Neural cell (in vitro differentiated cells): ENCODE data around the gene KDM3B. TPM values are rescaled to one million over a fixed set of nuclear protein-coding genes. Genes with fewer than 3 reads are reported as not detected.

Experiments used
- H2AFZ ChIP-seq: fragments of 200-600, 300-800 bp; sonication (generic), shearing (Covaris generic); 2 replicates; pipeline ENCODE4 v1.6.0; 2014; ENCODE audit warnings: low read depth, mild to moderate bottlenecking, antibody characterized with exemption, low read length, moderate library complexity
- H3F3A ChIP-seq: fragments of 200-600 bp; shearing (Covaris generic); 2 replicates; pipeline ENCODE4 v1.6.1; 2016; ENCODE audit warnings: mild to moderate bottlenecking, moderate library complexity, mixed read lengths, antibody characterized with exemption, low read length; ENCODE audit not compliant: insufficient read depth, poor library complexity, severe bottlenecking
- H3K27ac ChIP-seq: fragments of 200-600, 300-800 bp; sonication (generic), shearing (Covaris generic); 2 replicates; pipeline ENCODE4 v1.5.1; 2014; ENCODE audit warnings: mild to moderate bottlenecking, low read length, moderate library complexity
- H3K27me3 ChIP-seq: fragments of 300-800, 200-600 bp; sonication (generic), shearing (Covaris generic); 2 replicates; pipeline ENCODE4 v1.6.0; 2014; ENCODE audit warnings: mild to moderate bottlenecking, low read depth, low read length, moderate library complexity; ENCODE audit not compliant: insufficient read depth
- H3K36me3 ChIP-seq: fragments of 300-800, 200-600 bp; sonication (generic), shearing (Covaris generic); 2 replicates; pipeline ENCODE4 v1.5.1; 2014; ENCODE audit warnings: mild to moderate bottlenecking, antibody characterized with exemption, low read length, moderate library complexity; ENCODE audit not compliant: insufficient read depth
- H3K4me2 ChIP-seq: fragments of 300-800, 200-600 bp; sonication (generic), shearing (Covaris generic); 2 replicates; pipeline ENCODE4 v1.6.0; 2014; ENCODE audit warnings: mild to moderate bottlenecking, low read length
- H3K4me3 ChIP-seq: fragments of 300-800, 200-600 bp; sonication (generic), shearing (Covaris generic); 2 replicates; pipeline ENCODE4 v1.5.1; 2014; ENCODE audit warnings: mild to moderate bottlenecking, low read length, moderate library complexity
- H3K79me2 ChIP-seq: fragments of 200-600 bp; shearing (Covaris generic); replicated peaks from 2 replicates; pipeline ENCODE4 v1.6.0; 2014; ENCODE audit warnings: mild to moderate bottlenecking, low read length, moderate library complexity; ENCODE audit not compliant: insufficient read depth
- H3K9ac ChIP-seq: fragments of 300-800, 200-600 bp; sonication (generic), shearing (Covaris generic); 2 replicates; pipeline ENCODE4 v1.6.1; 2016; ENCODE audit warnings: mild to moderate bottlenecking, low read length, mixed read lengths
- H3K9me2 ChIP-seq: fragments of 200-600 bp; shearing (Covaris generic); 2 replicates; pipeline ENCODE4 v1.6.1; 2016; ENCODE audit warnings: mild to moderate bottlenecking, low read length, mixed read lengths; ENCODE audit not compliant: insufficient read depth
- H3K9me3 ChIP-seq: fragments of 200-600, 300-800 bp; sonication (generic), shearing (Covaris generic); 2 replicates; pipeline ENCODE4 v1.6.1; 2016; ENCODE audit warnings: mild to moderate bottlenecking, mixed run types, low read length, moderate library complexity, mixed read lengths
- H4K20me1 ChIP-seq: fragments of 200-600 bp; shearing (Covaris generic); 2 replicates; pipeline ENCODE4 v1.6.1; 2016; ENCODE audit warnings: mild to moderate bottlenecking, mixed run types; ENCODE audit not compliant: insufficient read depth
- EP300 ChIP-seq: fragments of 450-650 bp; conservative IDR thresholded peaks from 2 replicates; pipeline ENCODE4 v1.6.1; 2014; ENCODE audit warnings: antibody characterized with exemption, mild to moderate bottlenecking, moderate library complexity; ENCODE audit not compliant: poor library complexity, severe bottlenecking
- EZH2 ChIP-seq: fragments of 200-600, 300-800 bp; shearing (Covaris generic), sonication (generic); IDR thresholded peaks from 2 replicates; pipeline ENCODE4 v1.6.1; 2014; ENCODE audit warnings: antibody characterized with exemption, low read length, borderline replicate concordance, mild to moderate bottlenecking; ENCODE audit not compliant: insufficient read depth, poor library complexity, severe bottlenecking
- MXI1 ChIP-seq: fragments of 450-650 bp; conservative IDR thresholded peaks from 2 replicates; pipeline ENCODE4 v1.6.1; 2014; ENCODE audit warnings: antibody characterized with exemption, mild to moderate bottlenecking; ENCODE audit not compliant: poor library complexity, severe bottlenecking
- POLR2AphosphoS5 ChIP-seq: IDR thresholded peaks from 2 replicates; pipeline ENCODE4 v1.6.1; 2012
- RAD21 ChIP-seq: fragments of 450-650 bp; conservative IDR thresholded peaks from 2 replicates; pipeline ENCODE4 v1.6.1; 2014; ENCODE audit warnings: antibody characterized with exemption, mild to moderate bottlenecking, moderate library complexity
- SMC3 ChIP-seq: fragments of 450-650 bp; conservative IDR thresholded peaks from 2 replicates; pipeline ENCODE4 v1.6.1; 2014; ENCODE audit warnings: antibody characterized with exemption, mild to moderate bottlenecking, moderate library complexity; ENCODE audit not compliant: poor library complexity
- TAF1 ChIP-seq: IDR thresholded peaks from 2 replicates; pipeline ENCODE4 v1.6.1; 2012; ENCODE audit warnings: low read depth
- polyA plus RNA-seq: library from polyadenylated mRNA; depleted of rRNA; stranded (reverse); fragments of >200 nt; gene quantifications from 2 replicates; pipeline ENCODE4 v1.2.3, GENCODE V29; 2014
- TF ChIP-seq, protein P1 (sequence below): fragments of 450-650 bp; IDR thresholded peaks from 2 replicates; pipeline ENCODE4 v1.5.1; 2014; ENCODE audit warnings: antibody characterized with exemption, mild to moderate bottlenecking, moderate library complexity; ENCODE audit not compliant: poor library complexity, severe bottlenecking
- TF ChIP-seq, protein P2 (sequence below): IDR thresholded peaks from 2 replicates; pipeline ENCODE4 v1.6.1; 2012; ENCODE audit warnings: borderline replicate concordance

The KDM3B gene
- polyA plus RNA-seq, 1 donor from 2014 or later, result 58.7 TPM

DNA sequence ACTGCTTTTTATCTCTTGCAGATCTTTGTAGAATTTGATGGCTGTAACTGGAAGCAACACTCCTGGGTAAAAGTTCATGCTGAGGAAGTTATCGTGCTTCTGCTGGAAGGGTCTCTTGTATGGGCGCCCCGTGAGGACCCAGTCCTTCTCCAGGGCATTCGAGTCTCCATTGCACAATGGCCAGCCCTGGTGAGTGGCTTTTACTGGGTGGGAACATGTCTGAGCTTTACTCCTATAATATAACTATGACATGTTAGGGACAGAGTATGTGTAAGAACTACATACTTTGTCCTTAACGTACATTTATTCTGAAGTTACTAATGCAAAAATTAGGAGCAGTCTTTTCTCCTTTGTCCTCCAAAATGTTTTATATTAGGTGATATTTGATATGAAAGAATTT, 20.2 kb downstream of the KDM3B start:
- H3K9ac ChIP-seq, result no peak overlapping the region
- H3K4me3 ChIP-seq, result no peak overlapping the region
- H3K36me3 ChIP-seq, result peaks cover 7% of the 10 kb centered on the region
- H2AFZ ChIP-seq, result no peak overlapping the region
- peaks cover 35% of the 10 kb centered on the region for H3K79me2 ChIP-seq
- H3K4me2 ChIP-seq, result no peak overlapping the region
- H3F3A ChIP-seq, result no peaks in the 10 kb centered on the region
- no peak overlapping the region for H3K27ac ChIP-seq
- no peak for TF ChIP-seq EZH2
- TF ChIP-seq SMC3, result no peak
- no peak for TF ChIP-seq TAF1
- TF ChIP-seq RAD21, result no peak
- TF ChIP-seq, protein P1, sequence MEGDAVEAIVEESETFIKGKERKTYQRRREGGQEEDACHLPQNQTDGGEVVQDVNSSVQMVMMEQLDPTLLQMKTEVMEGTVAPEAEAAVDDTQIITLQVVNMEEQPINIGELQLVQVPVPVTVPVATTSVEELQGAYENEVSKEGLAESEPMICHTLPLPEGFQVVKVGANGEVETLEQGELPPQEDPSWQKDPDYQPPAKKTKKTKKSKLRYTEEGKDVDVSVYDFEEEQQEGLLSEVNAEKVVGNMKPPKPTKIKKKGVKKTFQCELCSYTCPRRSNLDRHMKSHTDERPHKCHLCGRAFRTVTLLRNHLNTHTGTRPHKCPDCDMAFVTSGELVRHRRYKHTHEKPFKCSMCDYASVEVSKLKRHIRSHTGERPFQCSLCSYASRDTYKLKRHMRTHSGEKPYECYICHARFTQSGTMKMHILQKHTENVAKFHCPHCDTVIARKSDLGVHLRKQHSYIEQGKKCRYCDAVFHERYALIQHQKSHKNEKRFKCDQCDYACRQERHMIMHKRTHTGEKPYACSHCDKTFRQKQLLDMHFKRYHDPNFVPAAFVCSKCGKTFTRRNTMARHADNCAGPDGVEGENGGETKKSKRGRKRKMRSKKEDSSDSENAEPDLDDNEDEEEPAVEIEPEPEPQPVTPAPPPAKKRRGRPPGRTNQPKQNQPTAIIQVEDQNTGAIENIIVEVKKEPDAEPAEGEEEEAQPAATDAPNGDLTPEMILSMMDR, result no peak
- no peak for TF ChIP-seq EP300
- no peak for TF ChIP-seq POLR2AphosphoS5
- TF ChIP-seq, protein P2, sequence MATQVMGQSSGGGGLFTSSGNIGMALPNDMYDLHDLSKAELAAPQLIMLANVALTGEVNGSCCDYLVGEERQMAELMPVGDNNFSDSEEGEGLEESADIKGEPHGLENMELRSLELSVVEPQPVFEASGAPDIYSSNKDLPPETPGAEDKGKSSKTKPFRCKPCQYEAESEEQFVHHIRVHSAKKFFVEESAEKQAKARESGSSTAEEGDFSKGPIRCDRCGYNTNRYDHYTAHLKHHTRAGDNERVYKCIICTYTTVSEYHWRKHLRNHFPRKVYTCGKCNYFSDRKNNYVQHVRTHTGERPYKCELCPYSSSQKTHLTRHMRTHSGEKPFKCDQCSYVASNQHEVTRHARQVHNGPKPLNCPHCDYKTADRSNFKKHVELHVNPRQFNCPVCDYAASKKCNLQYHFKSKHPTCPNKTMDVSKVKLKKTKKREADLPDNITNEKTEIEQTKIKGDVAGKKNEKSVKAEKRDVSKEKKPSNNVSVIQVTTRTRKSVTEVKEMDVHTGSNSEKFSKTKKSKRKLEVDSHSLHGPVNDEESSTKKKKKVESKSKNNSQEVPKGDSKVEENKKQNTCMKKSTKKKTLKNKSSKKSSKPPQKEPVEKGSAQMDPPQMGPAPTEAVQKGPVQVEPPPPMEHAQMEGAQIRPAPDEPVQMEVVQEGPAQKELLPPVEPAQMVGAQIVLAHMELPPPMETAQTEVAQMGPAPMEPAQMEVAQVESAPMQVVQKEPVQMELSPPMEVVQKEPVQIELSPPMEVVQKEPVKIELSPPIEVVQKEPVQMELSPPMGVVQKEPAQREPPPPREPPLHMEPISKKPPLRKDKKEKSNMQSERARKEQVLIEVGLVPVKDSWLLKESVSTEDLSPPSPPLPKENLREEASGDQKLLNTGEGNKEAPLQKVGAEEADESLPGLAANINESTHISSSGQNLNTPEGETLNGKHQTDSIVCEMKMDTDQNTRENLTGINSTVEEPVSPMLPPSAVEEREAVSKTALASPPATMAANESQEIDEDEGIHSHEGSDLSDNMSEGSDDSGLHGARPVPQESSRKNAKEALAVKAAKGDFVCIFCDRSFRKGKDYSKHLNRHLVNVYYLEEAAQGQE, result no peak
- TF ChIP-seq MXI1, result no peak
- H3K9me3 ChIP-seq, result no peaks in the 10 kb centered on the region
- H4K20me1 ChIP-seq, result no peaks in the 10 kb centered on the region
- no peaks in the 10 kb centered on the region for H3K27me3 ChIP-seq
- no peaks in the 10 kb centered on the region for H3K9me2 ChIP-seq

GRCh38 chr5:138382347-138382746, 29.9 kb downstream of the KDM3B start:
- Histone ChIP-seq H3K79me2 (no peaks in the 10 kb centered on the region), H3F3A (no peaks in the 10 kb centered on the region), H4K20me1 (no peaks in the 10 kb centered on the region), H3K9ac (no peak overlapping the region), H3K36me3 (peaks cover 3% of the 10 kb centered on the region), H3K9me2 (no peaks in the 10 kb centered on the region), H3K9me3 (no peaks in the 10 kb centered on the region), H3K4me3 (no peak overlapping the region), H3K27ac (no peak overlapping the region), H3K27me3 (no peaks in the 10 kb centered on the region), H2AFZ (no peak overlapping the region), H3K4me2 (no peak overlapping the region)
- TF ChIP-seq EZH2, result no peak

DNA sequence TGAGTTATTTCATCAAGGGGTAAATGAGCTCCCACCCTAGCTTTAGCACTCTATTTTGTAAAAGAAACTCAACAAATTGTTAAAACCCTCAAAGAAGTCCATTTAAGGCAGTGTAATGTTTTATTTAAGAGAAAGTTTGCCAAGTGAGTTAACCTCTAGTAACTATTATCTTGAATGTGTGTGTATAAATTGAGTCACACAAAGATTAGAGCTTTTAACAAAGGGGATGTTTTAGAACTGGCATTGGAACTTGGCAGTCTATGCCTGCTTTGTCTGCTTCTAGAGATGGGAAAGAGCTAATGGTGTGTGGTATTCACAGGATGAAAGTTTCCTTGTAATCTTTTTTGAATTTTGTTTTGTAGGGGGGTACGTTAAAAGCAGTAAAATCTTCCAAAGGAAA, 33.2 kb downstream of the KDM3B start:
- no peaks in the 10 kb centered on the region for H3K36me3 ChIP-seq
- no peak overlapping the region for H2AFZ ChIP-seq
- H4K20me1 ChIP-seq, result no peaks in the 10 kb centered on the region
- no peaks in the 10 kb centered on the region for H3K9me3 ChIP-seq
- H3K79me2 ChIP-seq, result no peaks in the 10 kb centered on the region
- H3K27ac ChIP-seq, result no peak overlapping the region
- TF ChIP-seq POLR2AphosphoS5 (no peak), TAF1 (no peak), RAD21 (no peak), EP300 (no peak), SMC3 (no peak), MXI1 (no peak), EZH2 (no peak)
- TF ChIP-seq, protein P2, result no peak
- TF ChIP-seq, protein P1, result no peak
- no peak overlapping the region for H3K4me3 ChIP-seq
- no peaks in the 10 kb centered on the region for H3K9me2 ChIP-seq
- H3K27me3 ChIP-seq, result no peaks in the 10 kb centered on the region
- H3K4me2 ChIP-seq, result no peak overlapping the region
- H3K9ac ChIP-seq, result no peak overlapping the region
- H3F3A ChIP-seq, result no peaks in the 10 kb centered on the region
